GM12873 (cell line): ENCODE measurements around the gene PON1.

Experiments used
- CTCF ChIP-seq: IDR thresholded peaks from 2 replicates; pipeline ENCODE4 v1.5.1; 2012; ENCODE audit warnings: low read depth, mild to moderate bottlenecking, moderate library complexity, low read length, control low read depth; ENCODE audit not compliant: insufficient read depth; ENCODE audit errors: missing control alignments

The PON1 gene

GRCh38 chr7:95317966-95318365 is 6.4 kb downstream of the PON1 start:
- no peak for TF ChIP-seq CTCF

- TF ChIP-seq CTCF: no peak
Observed at GRCh38 chr7:95317546-95317945, 6.8 kb downstream of the PON1 start.

- no peak for TF ChIP-seq CTCF
Observed at GRCh38 chr7:95316588-95316987, 7.7 kb downstream of the PON1 start.

- no peak for TF ChIP-seq CTCF
Observed at GRCh38 chr7:95312561-95312960, 11.8 kb downstream of the PON1 start.

GRCh38 chr7:95311389-95311788 is 12.9 kb downstream of the PON1 start:
- no peak for TF ChIP-seq CTCF

- TF ChIP-seq CTCF: no peak
Observed at GRCh38 chr7:95309951-95310350, 14.4 kb downstream of the PON1 start.

GRCh38 chr7:95304990-95305389 is 19.3 kb downstream of the PON1 start:
- no peak for TF ChIP-seq CTCF
